SK-N-SH (cell line): ENCODE measurements around the gene ANO9. TPM values are rescaled to one million over a fixed set of nuclear protein-coding genes. Genes with fewer than 3 reads are reported as not detected.

Experiments
- CTCF ChIA-PET: fragments of 300-600, 350-600 bp; formaldehyde crosslinking; extraction: SDS; loops from one replicate; lab custom pipeline; 2021; lab: Yijun Ruan, JAX
- POLR2A ChIA-PET: fragments of 350-600 bp; sonication (Branson Sonifier 250); formaldehyde crosslinking; extraction: SDS; loops from one replicate; lab custom pipeline; 2020; ENCODE audit warnings: antibody characterized with exemption, inconsistent platforms; lab: Yijun Ruan, JAX
- DNase-seq: peaks from one replicate; pipeline ENCODE4 v3.0.0; 2012
- H2AFZ ChIP-seq: fragments of 200-600 bp; sonication (generic); 2 replicates; pipeline ENCODE4 v1.8.1; 2016; ENCODE audit warnings: antibody characterized with exemption, mild to moderate bottlenecking, low read depth
- H3F3A ChIP-seq: fragments of 200-600 bp; sonication (generic); replicated peaks from 2 replicates; pipeline ENCODE3; 2016; ENCODE audit warnings: antibody characterized with exemption, mild to moderate bottlenecking; ENCODE audit not compliant: insufficient read depth
- H3K27ac ChIP-seq, 2 experiments: fragments of 200-500 bp in 1 of 2; fragments of 200-600 bp in 1 of 2; sonication (Bioruptor generic) in 1 of 2; sonication (generic), shearing (Covaris generic) in 1 of 2; 2 replicates each; pipeline versions ENCODE4 v1.5.1 to v1.6.1; 2014 to 2016; ENCODE audit warnings: low read depth in 2 of 2, inconsistent platforms in 1 of 2, low read length in 1 of 2, mild to moderate bottlenecking in 1 of 2, mixed read lengths in 1 of 2
- H3K27me3 ChIP-seq: fragments of 200-600 bp; sonication (generic), shearing (Covaris generic); 2 replicates; pipeline ENCODE4 v1.6.1; 2016; ENCODE audit warnings: mixed run types; ENCODE audit not compliant: insufficient read depth
- H3K36me3 ChIP-seq, 2 experiments: fragments of 200-500 bp in 1 of 2; fragments of 200-600 bp in 1 of 2; sonication (Bioruptor generic) in 1 of 2; sonication (generic) in 1 of 2; replicated peaks in 1 of 2; 2 replicates each; pipeline versions ENCODE3 to v1.5.1; 2014 to 2016; ENCODE audit warnings: low read length in 1 of 2, mild to moderate bottlenecking in 1 of 2; ENCODE audit not compliant: insufficient read depth in 2 of 2, control insufficient read depth in 1 of 2
- H3K4me1 ChIP-seq, 2 experiments: fragments of 200-500 bp in 1 of 2; fragments of 200-600 bp in 1 of 2; sonication (Bioruptor generic) in 1 of 2; sonication (generic), shearing (Covaris generic) in 1 of 2; 2 replicates each; pipeline versions ENCODE4 v1.5.1 to v1.6.1; 2014 to 2016; ENCODE audit warnings: low read depth in 1 of 2, low read length in 1 of 2, mixed run types in 1 of 2; ENCODE audit not compliant: insufficient read depth in 2 of 2, control insufficient read depth in 1 of 2
- H3K4me2 ChIP-seq: fragments of 200-600 bp; sonication (generic), shearing (Covaris generic); 2 replicates; pipeline ENCODE4 v1.6.1; 2017; ENCODE audit warnings: mixed run types
- H3K4me3 ChIP-seq, 2 experiments: fragments of 200-500 bp in 1 of 2; fragments of 200-600 bp in 1 of 2; sonication (Bioruptor generic) in 1 of 2; sonication (generic), shearing (Covaris generic) in 1 of 2; 2 replicates each; pipeline versions ENCODE4 v1.5.1 to v1.8.1; 2014 to 2016; ENCODE audit warnings: low read depth in 2 of 2, inconsistent platforms in 1 of 2, low read length in 1 of 2, mild to moderate bottlenecking in 1 of 2, mixed read lengths in 1 of 2, moderate library complexity in 1 of 2
- H3K79me2 ChIP-seq: fragments of 200-600 bp; sonication (generic); 2 replicates; pipeline ENCODE4 v1.8.1; 2017; ENCODE audit warnings: mild to moderate bottlenecking; ENCODE audit not compliant: insufficient read depth
- H3K9ac ChIP-seq: fragments of 200-600 bp; sonication (generic); 2 replicates; pipeline ENCODE4 v1.6.1; 2017; ENCODE audit warnings: mixed run types
- H3K9me2 ChIP-seq: fragments of 200-600 bp; sonication (generic); 2 replicates; pipeline ENCODE4 v1.6.1; 2017; ENCODE audit warnings: mixed run types
- H3K9me3 ChIP-seq: fragments of 200-600 bp; sonication (generic); 2 replicates; pipeline ENCODE4 v1.6.1; 2017; ENCODE audit warnings: mixed run types, mild to moderate bottlenecking, moderate library complexity
- H4K20me1 ChIP-seq: fragments of 200-600 bp; sonication (generic); 2 replicates; pipeline ENCODE4 v1.6.1; 2017; ENCODE audit warnings: mild to moderate bottlenecking, mixed run types; ENCODE audit not compliant: insufficient read depth
- CHD2 ChIP-seq: fragments of 150-350 bp; IDR thresholded peaks from 2 replicates; pipeline ENCODE4 v1.6.1; 2018; ENCODE audit warnings: low read length; ENCODE audit not compliant: partially characterized antibody
- CTCF ChIP-seq: fragments of 200-600 bp; sonication (generic); IDR thresholded peaks from 2 replicates; pipeline ENCODE4 v1.6.1; 2017; ENCODE audit warnings: antibody characterized with exemption, mild to moderate bottlenecking, moderate library complexity
- ELF1 ChIP-seq: IDR thresholded peaks from 2 replicates; pipeline ENCODE4 v1.4.0; 2012
- EP300 ChIP-seq, 2 experiments: IDR thresholded peaks; 2 replicates each; pipeline versions ENCODE4 v1.4.0 to v1.6.1; 2012; ENCODE audit warnings: borderline replicate concordance in 1 of 2, low read depth in 1 of 2, low read length in 1 of 2
- FOSL2 ChIP-seq: IDR thresholded peaks from 2 replicates; pipeline ENCODE4 v1.4.0; 2012; ENCODE audit warnings: low read depth, mild to moderate bottlenecking, moderate library complexity, borderline replicate concordance
- FOXJ3 ChIP-seq: sonication (generic); formaldehyde crosslinking; IDR thresholded peaks from 2 replicates; pipeline ENCODE4 v1.5.1; 2020; ENCODE audit warnings: mild to moderate bottlenecking, missing genetic modification reagents
- FOXM1 ChIP-seq: IDR thresholded peaks from 2 replicates; pipeline ENCODE4 v1.4.0; 2012; ENCODE audit warnings: low read depth, mild to moderate bottlenecking
- MEF2A ChIP-seq: IDR thresholded peaks from 2 replicates; pipeline ENCODE4 v1.4.0; 2012; ENCODE audit warnings: low read depth, borderline replicate concordance
- MXI1 ChIP-seq: IDR thresholded peaks from 2 replicates; pipeline ENCODE4 v1.6.1; 2012; ENCODE audit warnings: mild to moderate bottlenecking, low read depth, low read length, improper control_type of control experiment
- POLR2AphosphoS5 ChIP-seq: IDR thresholded peaks from 2 replicates; pipeline ENCODE4 v1.6.1; 2012; ENCODE audit warnings: low read depth, low read length
- RAD21 ChIP-seq: IDR thresholded peaks from 2 replicates; pipeline ENCODE4 v1.6.1; 2012; ENCODE audit warnings: mild to moderate bottlenecking, low read length
- RCOR1 ChIP-seq: fragments of 150-350 bp; IDR thresholded peaks from 2 replicates; pipeline ENCODE4 v1.6.1; 2017; ENCODE audit warnings: antibody characterized with exemption, low read length
- RFX5 ChIP-seq: IDR thresholded peaks from 2 replicates; pipeline ENCODE4 v1.6.1; 2012; ENCODE audit warnings: mild to moderate bottlenecking, improper control_type of control experiment, low read length
- RXRA ChIP-seq: IDR thresholded peaks from 2 replicates; pipeline ENCODE4 v1.4.0; 2012; ENCODE audit warnings: low read depth, mild to moderate bottlenecking, borderline replicate concordance
- TCF12 ChIP-seq: IDR thresholded peaks from 2 replicates; pipeline ENCODE4 v1.4.0; 2012
- TEAD4 ChIP-seq: IDR thresholded peaks from 2 replicates; pipeline ENCODE4 v1.4.0; 2012; ENCODE audit warnings: mild to moderate bottlenecking, borderline replicate concordance; ENCODE audit not compliant: insufficient read depth
- USF1 ChIP-seq: IDR thresholded peaks from 2 replicates; pipeline ENCODE4 v1.4.0; 2012; ENCODE audit warnings: low read depth, borderline replicate concordance
- WGBS: methylation state at CpG from one replicate; pipeline ENCODE4 v1.1.6; 2017; ENCODE audit warnings: low lambda C conversion rate; 5-methylcytosine and 5-hydroxymethylcytosine counted together
- polyA plus RNA-seq, 3 experiments: library from polyadenylated mRNA; depleted of rRNA; stranded (reverse); fragments of >200 nt; gene quantifications; 2 replicates each; pipeline ENCODE4 v1.2.3, GENCODE V29; 2012
- TF ChIP-seq, protein P1 (sequence below): IDR thresholded peaks from 2 replicates; pipeline ENCODE4 v1.4.0; 2012; ENCODE audit warnings: low read depth
- TF ChIP-seq, protein P2 (sequence below): IDR thresholded peaks from 2 replicates; pipeline ENCODE4; 2012

The ANO9 gene
- polyA plus RNA-seq, 1 of the 3 experiments (the other 2 are of a cell fraction): 0.12 TPM

DNA sequence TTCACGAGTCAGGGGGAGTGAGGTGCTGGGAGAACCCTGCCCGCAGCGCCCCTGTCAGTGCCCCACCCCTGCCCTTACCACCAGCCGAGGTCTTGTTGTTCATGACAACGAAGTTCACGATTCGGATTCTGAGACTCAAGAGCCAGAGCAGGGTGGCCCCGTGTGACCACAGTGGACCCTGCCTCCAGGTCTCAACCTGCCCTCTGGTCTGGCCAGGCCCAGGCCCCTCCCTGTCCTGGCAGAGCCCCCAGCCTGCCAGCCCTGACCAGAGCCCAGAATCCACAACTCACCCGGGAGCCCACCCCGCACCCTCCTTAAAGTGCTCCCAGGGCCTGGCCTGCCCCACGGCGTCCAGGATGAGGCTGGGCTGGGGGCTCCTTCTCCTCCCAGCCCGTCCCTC lies 9.9 kb downstream of the ANO9 start:
- Histone ChIP-seq H4K20me1 (no peaks in the 10 kb centered on the region), H3K4me1 (no peaks in the 10 kb centered on the region; a peak in 1 of 4 replicates), H3K4me3 (no peak overlapping the region), H3K27me3 (peaks cover 12% of the 10 kb centered on the region; the same call in 1 of the 2 replicates), H3F3A (no peaks in the 10 kb centered on the region), H3K9me3 (no peaks in the 10 kb centered on the region), H3K9me2 (no peaks in the 10 kb centered on the region), H3K4me2 (no peak overlapping the region), H3K27ac (no peak overlapping the region), H3K9ac (no peak overlapping the region), H2AFZ (no peak overlapping the region), H3K79me2 (no peaks in the 10 kb centered on the region), H3K36me3 (no peaks in the 10 kb centered on the region)
- 90% methylated on average over 3 of the region's 13 CpGs for WGBS
- TF ChIP-seq ELF1: no peak
- TF ChIP-seq, protein P1, sequence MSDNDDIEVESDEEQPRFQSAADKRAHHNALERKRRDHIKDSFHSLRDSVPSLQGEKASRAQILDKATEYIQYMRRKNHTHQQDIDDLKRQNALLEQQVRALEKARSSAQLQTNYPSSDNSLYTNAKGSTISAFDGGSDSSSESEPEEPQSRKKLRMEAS: no peak
- no peak for TF ChIP-seq RFX5
- no peak for TF ChIP-seq USF1
- TF ChIP-seq, protein P2, sequence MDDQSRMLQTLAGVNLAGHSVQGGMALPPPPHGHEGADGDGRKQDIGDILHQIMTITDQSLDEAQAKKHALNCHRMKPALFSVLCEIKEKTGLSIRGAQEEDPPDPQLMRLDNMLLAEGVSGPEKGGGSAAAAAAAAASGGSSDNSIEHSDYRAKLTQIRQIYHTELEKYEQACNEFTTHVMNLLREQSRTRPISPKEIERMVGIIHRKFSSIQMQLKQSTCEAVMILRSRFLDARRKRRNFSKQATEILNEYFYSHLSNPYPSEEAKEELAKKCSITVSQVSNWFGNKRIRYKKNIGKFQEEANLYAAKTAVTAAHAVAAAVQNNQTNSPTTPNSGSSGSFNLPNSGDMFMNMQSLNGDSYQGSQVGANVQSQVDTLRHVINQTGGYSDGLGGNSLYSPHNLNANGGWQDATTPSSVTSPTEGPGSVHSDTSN: no peak
- TF ChIP-seq MEF2A: no peak
- TF ChIP-seq EP300 (IDR thresholded peaks at IDR 0.05; ENCODE audit: borderline replicate concordance in 1 of 2, low read depth in 1 of 2, low read length in 1 of 2): no peak
- no peak for TF ChIP-seq RAD21
- no peak for TF ChIP-seq FOXJ3 (CRISPR knock-in tag)
- no peak for TF ChIP-seq POLR2AphosphoS5
- no peak for TF ChIP-seq MXI1
- TF ChIP-seq FOSL2: no peak
- TF ChIP-seq FOXM1: no peak
- no peak for TF ChIP-seq RXRA
- TF ChIP-seq TCF12: no peak
- TF ChIP-seq RCOR1: no peak
- no peak for TF ChIP-seq CTCF
- TF ChIP-seq CHD2: no peak
- TF ChIP-seq TEAD4: no peak
- POLR2A ChIA-PET: no interaction called here
- peak; percentile 36 for DNase-seq
- CTCF ChIA-PET: no interaction called here
